ENCODE data around the gene RNLS.

- TF ChIP-seq CTCF (IDR thresholded peaks at IDR 0.05) (no peak), POLR2AphosphoS5 (IDR thresholded peaks at IDR 0.05) (no peak), POLR2A (IDR thresholded peaks at IDR 0.05) (no peak)
Measured at GRCh38 chr10:88528806-88529570, 54.1 kb downstream of the RNLS start.
